HCT116 (cell line): ENCODE results near the gene GPLD1. TPM values are rescaled to one million over a fixed set of nuclear protein-coding genes. Genes with fewer than 3 reads are reported as not detected.

Source experiments
- ATAC-seq: fragments of 200-7000 bp; cut with Tn5 transposase; 2 replicates; pipeline ENCODE4 v1.9.1; 2020; ENCODE audit warnings: mild to moderate bottlenecking, moderate library complexity
- BruUV-seq: library from RNA; stranded (reverse); fragments of 400-500 nt; replicated peaks from 2 replicates; lab custom pipeline; 2021; lab: Mats Ljungman, UMichigan
- CTCF ChIA-PET: fragments of 300-600 bp; sonication (Branson Sonifier 250); formaldehyde crosslinking; loops from one replicate; lab custom pipeline; 2021; ENCODE audit warnings: antibody characterized with exemption; lab: Charles Lee
- POLR2A ChIA-PET: fragments of 300-600, 350-600 bp; sonication (Branson Sonifier 250); formaldehyde crosslinking; loops from one replicate; lab custom pipeline; 2021; ENCODE audit warnings: antibody characterized with exemption; lab: Charles Lee
- RAD21 ChIA-PET, 2 experiments: fragments of 300-600 bp; sonication (Branson Sonifier 250); formaldehyde crosslinking; loops; one replicate each; lab custom pipeline; 2023; ENCODE audit warnings: low total read pairs in 2 of 2; ENCODE audit not compliant: uncharacterized antibody in 2 of 2, unreplicated experiment in 2 of 2, low non-redundant PET in 1 of 2; lab: Charles Lee
- DNase-seq: peaks from one replicate; pipeline ENCODE4 v3.0.0-alpha.2; 2010; ENCODE audit warnings: low read depth, low spot score
- H2AFZ ChIP-seq: fragments of 200-600 bp; shearing (Covaris generic), sonication (generic); 2 replicates; pipeline ENCODE4 v1.6.1; 2017; ENCODE audit warnings: low read depth, mixed run types, mixed read lengths, antibody characterized with exemption, low read length; ENCODE audit not compliant: poor library complexity, severe bottlenecking
- H3K27ac ChIP-seq: 2 replicates; pipeline ENCODE4 v1.5.1; 2012; ENCODE audit warnings: low read depth, low read length
- H3K27me3 ChIP-seq: fragments of 200-600 bp; sonication (generic); 2 replicates; pipeline ENCODE4 v1.6.1; 2016; ENCODE audit warnings: mixed run types, low read length, mixed read lengths; ENCODE audit not compliant: insufficient read depth
- H3K36me3 ChIP-seq, 2 experiments: fragments of 200-500 bp in 1 of 2; fragments of 200-600 bp in 1 of 2; sonication (Bioruptor generic) in 1 of 2; sonication (generic) in 1 of 2; 2 replicates each; pipeline versions ENCODE4 v1.5.1 to v1.6.1; 2014 to 2016; ENCODE audit warnings: low read length in 2 of 2, inconsistent platforms in 1 of 2, mixed read lengths in 1 of 2, mixed run types in 1 of 2; ENCODE audit not compliant: insufficient read depth in 2 of 2, control insufficient read depth in 1 of 2
- H3K4me1 ChIP-seq, 2 experiments: fragments of 200-600 bp in 1 of 2; sonication (generic) in 1 of 2; 2 replicates each; pipeline versions ENCODE4 v1.5.1 to v1.6.1; 2012 to 2017; ENCODE audit warnings: low read length in 2 of 2, inconsistent platforms in 1 of 2, mild to moderate bottlenecking in 1 of 2, mixed read lengths in 1 of 2, mixed run types in 1 of 2, moderate library complexity in 1 of 2; ENCODE audit not compliant: insufficient read depth in 2 of 2, control insufficient read depth in 1 of 2
- H3K4me2 ChIP-seq: fragments of 200-600 bp; sonication (generic); 2 replicates; pipeline ENCODE4 v1.6.1; 2017; ENCODE audit warnings: mixed run types, low read length, mixed read lengths
- H3K4me3 ChIP-seq, 2 experiments: fragments of 200-600 bp in 1 of 2; sonication (generic) in 1 of 2; replicated peaks in 1 of 2; 2 replicates each; pipeline ENCODE4 v1.5.1; 2011 to 2016; ENCODE audit warnings: low read length in 2 of 2, control low read depth in 1 of 2, low read depth in 1 of 2, mild to moderate bottlenecking in 1 of 2, mixed read lengths in 1 of 2, mixed run types in 1 of 2
- H3K79me2 ChIP-seq: fragments of 200-600 bp; sonication (generic); 2 replicates; pipeline ENCODE4 v1.6.1; 2017; ENCODE audit warnings: mild to moderate bottlenecking, mixed run types, low read length, moderate library complexity, mixed read lengths; ENCODE audit not compliant: insufficient read depth
- H3K9ac ChIP-seq: fragments of 200-600 bp; sonication (generic); 2 replicates; pipeline ENCODE4 v1.6.1; 2016; ENCODE audit warnings: low read length, mixed read lengths
- H3K9me2 ChIP-seq: fragments of 200-600 bp; sonication (generic), shearing (Covaris generic); 2 replicates; pipeline ENCODE4 v1.6.1; 2017; ENCODE audit warnings: mixed run types, mild to moderate bottlenecking, moderate library complexity; ENCODE audit not compliant: insufficient read depth
- H3K9me3 ChIP-seq, 2 experiments: fragments of 200-500 bp in 1 of 2; fragments of 200-600 bp in 1 of 2; sonication (Bioruptor generic) in 1 of 2; sonication (generic) in 1 of 2; 2 replicates each; pipeline ENCODE4 v1.6.1; 2014 to 2017; ENCODE audit warnings: low read length in 2 of 2, mixed read lengths in 2 of 2, inconsistent platforms in 1 of 2, low read depth in 1 of 2, mild to moderate bottlenecking in 1 of 2, mixed run types in 1 of 2, moderate library complexity in 1 of 2; ENCODE audit not compliant: control insufficient read depth in 1 of 2, insufficient read depth in 1 of 2
- H4K20me1 ChIP-seq: fragments of 200-600 bp; sonication (generic), shearing (Covaris generic); 2 replicates; pipeline ENCODE4 v1.6.1; 2017; ENCODE audit warnings: mixed run types, mild to moderate bottlenecking, moderate library complexity; ENCODE audit not compliant: insufficient read depth
- ATF3 ChIP-seq: IDR thresholded peaks from 2 replicates; pipeline ENCODE4 v1.6.1; 2012
- CBX3 ChIP-seq: IDR thresholded peaks from 2 replicates; pipeline ENCODE4 v1.6.1; 2012; ENCODE audit warnings: low read depth
- CEBPB ChIP-seq: IDR thresholded peaks from 2 replicates; pipeline ENCODE4 v1.6.1; 2012; ENCODE audit warnings: low read depth
- EZH2 ChIP-seq: fragments of 200-600 bp; sonication (generic); IDR thresholded peaks from 2 replicates; pipeline ENCODE4 v1.6.1; 2017; ENCODE audit warnings: antibody characterized with exemption, mixed run types
- EZH2phosphoT487 ChIP-seq: fragments of 200-600 bp; IDR thresholded peaks from 2 replicates; pipeline ENCODE4 v1.6.1; 2018; ENCODE audit warnings: antibody characterized with exemption, borderline replicate concordance
- MAX ChIP-seq: IDR thresholded peaks from 2 replicates; pipeline ENCODE4 v1.6.1; 2012
- POLR2A ChIP-seq: IDR thresholded peaks from 2 replicates; pipeline ENCODE4 v1.7.0; 2011; ENCODE audit warnings: borderline replicate concordance; ENCODE audit not compliant: insufficient read depth, insufficient read length; ENCODE audit errors: extremely low read depth
- RAD21 ChIP-seq: IDR thresholded peaks from 2 replicates; pipeline ENCODE4 v1.6.1; 2012; ENCODE audit warnings: low read depth, mild to moderate bottlenecking
- REST ChIP-seq: IDR thresholded peaks from 2 replicates; pipeline ENCODE4 v1.6.1; 2012; ENCODE audit warnings: low read depth
- SIN3A ChIP-seq: IDR thresholded peaks from 2 replicates; pipeline ENCODE4 v1.6.1; 2012; ENCODE audit warnings: low read depth
- SP1 ChIP-seq: IDR thresholded peaks from 2 replicates; pipeline ENCODE4 v1.6.1; 2012; ENCODE audit warnings: low read depth
- SRF ChIP-seq: IDR thresholded peaks from 2 replicates; pipeline ENCODE4 v1.6.1; 2012; ENCODE audit warnings: low read depth
- TCF7L2 ChIP-seq: IDR thresholded peaks from 2 replicates; pipeline ENCODE4 v1.7.0; 2011; ENCODE audit warnings: borderline replicate concordance, inconsistent platforms; ENCODE audit not compliant: insufficient read depth, insufficient read length; ENCODE audit errors: extremely low read depth
- ZFX ChIP-seq: fragments of 450-650 bp; IDR thresholded peaks from 2 replicates; pipeline ENCODE4 v1.6.1; 2017
- ZNF274 ChIP-seq: fragments of 200-500 bp; sonication (Bioruptor generic); IDR thresholded peaks from 2 replicates; pipeline ENCODE4 v1.6.1; 2014; ENCODE audit warnings: mild to moderate bottlenecking, low read depth, low read length, inconsistent platforms
- intact Hi-C: fragments of 100-400 bp; cut with micrococcal nuclease; formaldehyde crosslinking; loops from 2 replicates; pipeline ENCODE4 v1.10.0; 2022
- total RNA-seq: library from RNA; stranded (reverse); gene quantifications from one replicate; pipeline ENCODE4 v1.2.1, GENCODE V29; 2021; ENCODE audit not compliant: unreplicated experiment
- TF ChIP-seq, protein P1 (sequence below): IDR thresholded peaks from 2 replicates; pipeline ENCODE4 v1.6.1; 2011; ENCODE audit warnings: mild to moderate bottlenecking, low read length, moderate library complexity; ENCODE audit not compliant: insufficient replicate concordance; ENCODE audit errors: extremely low read depth

The GPLD1 gene
- total RNA-seq, 1 experiment from 2014 or later, result 2.1 TPM

- H3K27ac ChIP-seq, result no peak overlapping the region
- H3K36me3 ChIP-seq, result no peaks in the 10 kb centered on the region
- H4K20me1 ChIP-seq, result no peaks in the 10 kb centered on the region
- no peak overlapping the region for H3K4me3 ChIP-seq
- no peaks in the 10 kb centered on the region for H3K27me3 ChIP-seq
- ChIA-PET CTCF (interaction anchor here (1.0 to 2.3 kb wide), 4 partner anchors 57 to 494 kb away, joined by 3 to 8 read pairs (median 4); no protein-coding TSS in a partner anchor), RAD21 (no interaction called here), POLR2A (no interaction called here)
- ATAC-seq (no peak), DNase-seq (no peak)
- no peak for TF ChIP-seq SP1
- no peak for TF ChIP-seq ZFX
- TF ChIP-seq EZH2, result no peak
- no peak for TF ChIP-seq REST
- TF ChIP-seq RAD21, result no peak
- no peak for TF ChIP-seq SRF
- no peak for TF ChIP-seq CEBPB
- TF ChIP-seq, protein P1, sequence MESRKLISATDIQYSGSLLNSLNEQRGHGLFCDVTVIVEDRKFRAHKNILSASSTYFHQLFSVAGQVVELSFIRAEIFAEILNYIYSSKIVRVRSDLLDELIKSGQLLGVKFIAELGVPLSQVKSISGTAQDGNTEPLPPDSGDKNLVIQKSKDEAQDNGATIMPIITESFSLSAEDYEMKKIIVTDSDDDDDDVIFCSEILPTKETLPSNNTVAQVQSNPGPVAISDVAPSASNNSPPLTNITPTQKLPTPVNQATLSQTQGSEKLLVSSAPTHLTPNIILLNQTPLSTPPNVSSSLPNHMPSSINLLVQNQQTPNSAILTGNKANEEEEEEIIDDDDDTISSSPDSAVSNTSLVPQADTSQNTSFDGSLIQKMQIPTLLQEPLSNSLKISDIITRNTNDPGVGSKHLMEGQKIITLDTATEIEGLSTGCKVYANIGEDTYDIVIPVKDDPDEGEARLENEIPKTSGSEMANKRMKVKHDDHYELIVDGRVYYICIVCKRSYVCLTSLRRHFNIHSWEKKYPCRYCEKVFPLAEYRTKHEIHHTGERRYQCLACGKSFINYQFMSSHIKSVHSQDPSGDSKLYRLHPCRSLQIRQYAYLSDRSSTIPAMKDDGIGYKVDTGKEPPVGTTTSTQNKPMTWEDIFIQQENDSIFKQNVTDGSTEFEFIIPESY, result no peak
- TF ChIP-seq POLR2A, result no peak
- TF ChIP-seq CBX3, result no peak
- no peak for TF ChIP-seq ATF3
- TF ChIP-seq ZNF274, result no peak
- TF ChIP-seq TCF7L2, result no peak
- no peak for TF ChIP-seq MAX
- TF ChIP-seq EZH2phosphoT487, result no peak
- no peak for TF ChIP-seq SIN3A
- intact Hi-C loops, result loop anchor here (1.0 to 10.0 kb wide), 3 partner anchors 242 to 546 kb away; no protein-coding TSS in a partner anchor
- no peaks in the 10 kb centered on the region for H3K79me2 ChIP-seq
- H3K9me2 ChIP-seq, result no peaks in the 10 kb centered on the region
- no peak overlapping the region for H3K9ac ChIP-seq
- H3K4me2 ChIP-seq, result no peak overlapping the region
- no TSS peak for BruUV-seq
- H3K9me3 ChIP-seq, result no peaks in the 10 kb centered on the region
- H2AFZ ChIP-seq, result no peak overlapping the region
- no peaks in the 10 kb centered on the region for H3K4me1 ChIP-seq
These were observed 35.0 kb upstream of the GPLD1 start for GRCh38 chr6:24524329-24524728.
